ENCODE data around the gene DYSF.

- TF ChIP-seq CTCF (IDR thresholded peaks at IDR 0.05): no peak
- TF ChIP-seq POLR2A (IDR thresholded peaks at IDR 0.05): no peak
Observed at GRCh38 chr2:71531522-71532047, 78.2 kb downstream of the DYSF start.

Measured in lower leg skin (tissue), 3 donors.